HCT116 (cell line): Measurements from ENCODE around the gene SLCO4A1. TPM values are rescaled to one million over a fixed set of nuclear protein-coding genes. Genes with fewer than 3 reads are reported as not detected.

Experiments used
- ATAC-seq: fragments of 200-7000 bp; cut with Tn5 transposase; 2 replicates; pipeline ENCODE4 v1.9.1; 2020; ENCODE audit warnings: mild to moderate bottlenecking, moderate library complexity
- BruUV-seq: library from RNA; stranded (reverse); fragments of 400-500 nt; replicated peaks from 2 replicates; lab custom pipeline; 2021; lab: Mats Ljungman, UMichigan
- CTCF ChIA-PET: fragments of 300-600 bp; sonication (Branson Sonifier 250); formaldehyde crosslinking; loops from one replicate; lab custom pipeline; 2021; ENCODE audit warnings: antibody characterized with exemption; lab: Charles Lee
- POLR2A ChIA-PET: fragments of 300-600, 350-600 bp; sonication (Branson Sonifier 250); formaldehyde crosslinking; loops from one replicate; lab custom pipeline; 2021; ENCODE audit warnings: antibody characterized with exemption; lab: Charles Lee
- RAD21 ChIA-PET, 2 experiments: fragments of 300-600 bp; sonication (Branson Sonifier 250); formaldehyde crosslinking; loops; one replicate each; lab custom pipeline; 2023; ENCODE audit warnings: low total read pairs in 2 of 2; ENCODE audit not compliant: uncharacterized antibody in 2 of 2, unreplicated experiment in 2 of 2, low non-redundant PET in 1 of 2; lab: Charles Lee
- DNase-seq: peaks from one replicate; pipeline ENCODE4 v3.0.0-alpha.2; 2010; ENCODE audit warnings: low read depth, low spot score
- H2AFZ ChIP-seq: fragments of 200-600 bp; shearing (Covaris generic), sonication (generic); 2 replicates; pipeline ENCODE4 v1.6.1; 2017; ENCODE audit warnings: low read depth, mixed run types, mixed read lengths, antibody characterized with exemption, low read length; ENCODE audit not compliant: poor library complexity, severe bottlenecking
- H3K27ac ChIP-seq: 2 replicates; pipeline ENCODE4 v1.5.1; 2012; ENCODE audit warnings: low read depth, low read length
- H3K27me3 ChIP-seq: fragments of 200-600 bp; sonication (generic); 2 replicates; pipeline ENCODE4 v1.6.1; 2016; ENCODE audit warnings: mixed run types, low read length, mixed read lengths; ENCODE audit not compliant: insufficient read depth
- H3K36me3 ChIP-seq, 2 experiments: fragments of 200-500 bp in 1 of 2; fragments of 200-600 bp in 1 of 2; sonication (Bioruptor generic) in 1 of 2; sonication (generic) in 1 of 2; 2 replicates each; pipeline versions ENCODE4 v1.5.1 to v1.6.1; 2014 to 2016; ENCODE audit warnings: low read length in 2 of 2, inconsistent platforms in 1 of 2, mixed read lengths in 1 of 2, mixed run types in 1 of 2; ENCODE audit not compliant: insufficient read depth in 2 of 2, control insufficient read depth in 1 of 2
- H3K4me1 ChIP-seq, 2 experiments: fragments of 200-600 bp in 1 of 2; sonication (generic) in 1 of 2; 2 replicates each; pipeline versions ENCODE4 v1.5.1 to v1.6.1; 2012 to 2017; ENCODE audit warnings: low read length in 2 of 2, inconsistent platforms in 1 of 2, mild to moderate bottlenecking in 1 of 2, mixed read lengths in 1 of 2, mixed run types in 1 of 2, moderate library complexity in 1 of 2; ENCODE audit not compliant: insufficient read depth in 2 of 2, control insufficient read depth in 1 of 2
- H3K4me2 ChIP-seq: fragments of 200-600 bp; sonication (generic); 2 replicates; pipeline ENCODE4 v1.6.1; 2017; ENCODE audit warnings: mixed run types, low read length, mixed read lengths
- H3K4me3 ChIP-seq, 2 experiments: fragments of 200-600 bp in 1 of 2; sonication (generic) in 1 of 2; replicated peaks in 1 of 2; 2 replicates each; pipeline ENCODE4 v1.5.1; 2011 to 2016; ENCODE audit warnings: low read length in 2 of 2, control low read depth in 1 of 2, low read depth in 1 of 2, mild to moderate bottlenecking in 1 of 2, mixed read lengths in 1 of 2, mixed run types in 1 of 2
- H3K79me2 ChIP-seq: fragments of 200-600 bp; sonication (generic); 2 replicates; pipeline ENCODE4 v1.6.1; 2017; ENCODE audit warnings: mild to moderate bottlenecking, mixed run types, low read length, moderate library complexity, mixed read lengths; ENCODE audit not compliant: insufficient read depth
- H3K9ac ChIP-seq: fragments of 200-600 bp; sonication (generic); 2 replicates; pipeline ENCODE4 v1.6.1; 2016; ENCODE audit warnings: low read length, mixed read lengths
- H3K9me2 ChIP-seq: fragments of 200-600 bp; sonication (generic), shearing (Covaris generic); 2 replicates; pipeline ENCODE4 v1.6.1; 2017; ENCODE audit warnings: mixed run types, mild to moderate bottlenecking, moderate library complexity; ENCODE audit not compliant: insufficient read depth
- H3K9me3 ChIP-seq, 2 experiments: fragments of 200-500 bp in 1 of 2; fragments of 200-600 bp in 1 of 2; sonication (Bioruptor generic) in 1 of 2; sonication (generic) in 1 of 2; 2 replicates each; pipeline ENCODE4 v1.6.1; 2014 to 2017; ENCODE audit warnings: low read length in 2 of 2, mixed read lengths in 2 of 2, inconsistent platforms in 1 of 2, low read depth in 1 of 2, mild to moderate bottlenecking in 1 of 2, mixed run types in 1 of 2, moderate library complexity in 1 of 2; ENCODE audit not compliant: control insufficient read depth in 1 of 2, insufficient read depth in 1 of 2
- H4K20me1 ChIP-seq: fragments of 200-600 bp; sonication (generic), shearing (Covaris generic); 2 replicates; pipeline ENCODE4 v1.6.1; 2017; ENCODE audit warnings: mixed run types, mild to moderate bottlenecking, moderate library complexity; ENCODE audit not compliant: insufficient read depth
- CEBPB ChIP-seq: IDR thresholded peaks from 2 replicates; pipeline ENCODE4 v1.6.1; 2012; ENCODE audit warnings: low read depth
- EZH2 ChIP-seq: fragments of 200-600 bp; sonication (generic); IDR thresholded peaks from 2 replicates; pipeline ENCODE4 v1.6.1; 2017; ENCODE audit warnings: antibody characterized with exemption, mixed run types
- EZH2phosphoT487 ChIP-seq: fragments of 200-600 bp; IDR thresholded peaks from 2 replicates; pipeline ENCODE4 v1.6.1; 2018; ENCODE audit warnings: antibody characterized with exemption, borderline replicate concordance
- JUND ChIP-seq: IDR thresholded peaks from 2 replicates; pipeline ENCODE4 v1.6.1; 2012
- SIN3A ChIP-seq: IDR thresholded peaks from 2 replicates; pipeline ENCODE4 v1.6.1; 2012; ENCODE audit warnings: low read depth
- YY1 ChIP-seq: IDR thresholded peaks from 2 replicates; pipeline ENCODE4 v1.6.1; 2011; ENCODE audit warnings: low read length, low read depth, moderate library complexity, mild to moderate bottlenecking; ENCODE audit not compliant: insufficient replicate concordance; ENCODE audit errors: extremely low read depth
- intact Hi-C: fragments of 100-400 bp; cut with micrococcal nuclease; formaldehyde crosslinking; loops from 2 replicates; pipeline ENCODE4 v1.10.0; 2022
- total RNA-seq: library from RNA; stranded (reverse); gene quantifications from one replicate; pipeline ENCODE4 v1.2.1, GENCODE V29; 2021; ENCODE audit not compliant: unreplicated experiment
- TF ChIP-seq, protein P1 (sequence below): IDR thresholded peaks from 2 replicates; pipeline ENCODE4 v1.6.1; 2012

Gene SLCO4A1
- total RNA-seq, 1 experiment from 2014 or later: 107 TPM

DNA sequence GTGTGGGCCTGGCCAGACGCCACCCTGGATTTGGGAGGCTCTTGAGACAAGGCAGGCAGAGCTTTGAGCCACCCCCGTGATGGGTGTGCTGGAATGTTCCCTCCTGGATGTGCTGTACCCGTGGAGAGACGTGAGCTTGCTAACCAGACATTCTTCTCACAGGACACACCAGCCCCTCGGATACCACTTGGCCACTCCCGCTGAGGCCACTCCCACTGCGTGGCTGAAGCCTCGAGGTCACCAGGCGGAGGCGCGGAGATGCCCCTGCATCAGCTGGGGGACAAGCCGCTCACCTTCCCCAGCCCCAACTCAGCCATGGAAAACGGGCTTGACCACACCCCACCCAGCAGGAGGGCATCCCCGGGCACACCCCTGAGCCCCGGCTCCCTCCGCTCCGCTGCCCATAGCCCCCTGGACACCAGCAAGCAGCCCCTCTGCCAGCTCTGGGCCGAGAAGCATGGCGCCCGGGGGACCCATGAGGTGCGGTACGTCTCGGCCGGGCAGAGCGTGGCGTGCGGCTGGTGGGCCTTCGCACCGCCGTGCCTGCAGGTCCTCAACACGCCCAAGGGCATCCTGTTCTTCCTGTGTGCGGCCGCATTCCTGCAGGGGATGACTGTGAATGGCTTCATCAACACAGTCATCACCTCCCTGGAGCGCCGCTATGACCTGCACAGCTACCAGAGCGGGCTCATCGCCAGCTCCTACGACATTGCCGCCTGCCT is 14.1 kb downstream of the SLCO4A1 start:
- ChIA-PET POLR2A (no interaction called here), CTCF (no interaction called here), RAD21 (no interaction called here)
- ATAC-seq (no peak), DNase-seq (no peak)
- no peaks in the 10 kb centered on the region for H3K9me3 ChIP-seq
- intact Hi-C loops: no loop called here
- H3K4me2 ChIP-seq: no peak overlapping the region
- H3K4me3 ChIP-seq: no peak overlapping the region
- BruUV-seq: no TSS peak
- no peak overlapping the region for H3K9ac ChIP-seq
- H2AFZ ChIP-seq: no peak overlapping the region
- H3K79me2 ChIP-seq: peaks cover 91% of the 10 kb centered on the region
- TF ChIP-seq SIN3A: no peak
- TF ChIP-seq, protein P1, sequence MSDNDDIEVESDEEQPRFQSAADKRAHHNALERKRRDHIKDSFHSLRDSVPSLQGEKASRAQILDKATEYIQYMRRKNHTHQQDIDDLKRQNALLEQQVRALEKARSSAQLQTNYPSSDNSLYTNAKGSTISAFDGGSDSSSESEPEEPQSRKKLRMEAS: no peak
- TF ChIP-seq JUND: no peak
- no peaks in the 10 kb centered on the region for H3K9me2 ChIP-seq
- H3K4me1 ChIP-seq: peaks cover 14 to 16% of the 10 kb centered on the region in 2 experiments
- H3K36me3 ChIP-seq: peaks cover 51 to 55% of the 10 kb centered on the region in 2 experiments; a peak in 3 of 4 replicates
- H3K27me3 ChIP-seq: no peaks in the 10 kb centered on the region
- peaks cover 9% of the 10 kb centered on the region; the same call in 1 of the 2 replicates for H4K20me1 ChIP-seq
- no peak overlapping the region; the same call in 1 of the 2 replicates for H3K27ac ChIP-seq

DNA sequence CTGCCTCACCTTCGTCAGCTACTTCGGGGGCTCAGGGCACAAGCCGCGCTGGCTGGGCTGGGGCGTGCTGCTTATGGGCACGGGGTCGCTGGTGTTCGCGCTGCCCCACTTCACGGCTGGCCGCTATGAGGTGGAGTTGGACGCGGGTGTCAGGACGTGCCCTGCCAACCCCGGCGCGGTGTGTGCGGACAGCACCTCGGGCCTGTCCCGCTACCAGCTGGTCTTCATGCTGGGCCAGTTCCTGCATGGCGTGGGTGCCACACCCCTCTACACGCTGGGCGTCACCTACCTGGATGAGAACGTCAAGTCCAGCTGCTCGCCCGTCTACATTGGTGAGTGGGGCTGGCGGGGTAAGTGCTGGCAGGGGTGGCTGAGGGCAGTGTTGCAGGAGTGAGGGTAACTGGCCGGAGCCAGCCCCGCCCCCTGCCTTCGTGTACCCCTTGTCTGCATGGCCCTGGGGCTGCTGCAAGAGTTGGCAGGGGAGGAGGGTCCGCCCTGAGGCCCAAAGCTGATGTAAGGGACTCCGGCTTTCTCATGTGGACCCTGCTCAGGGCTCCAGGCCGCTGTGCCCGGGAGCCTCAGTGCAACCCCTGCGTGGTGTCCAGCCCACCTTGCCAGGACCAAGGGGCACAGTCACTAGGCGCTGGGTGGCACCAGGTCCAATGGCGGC is 14.8 kb downstream of the SLCO4A1 start:
- Histone ChIP-seq H3K9ac (no peak overlapping the region), H3K27me3 (no peaks in the 10 kb centered on the region), H3K36me3 (peaks cover 55 to 58% of the 10 kb centered on the region in 2 experiments; a peak in 3 of 4 replicates), H3K4me1 (peaks cover 7 to 12% of the 10 kb centered on the region in 2 experiments), H3K4me2 (no peak overlapping the region), H3K79me2 (peaks cover 85% of the 10 kb centered on the region), H3K9me2 (no peaks in the 10 kb centered on the region), H4K20me1 (peaks cover 6% of the 10 kb centered on the region; the same call in 1 of the 2 replicates), H3K9me3 (no peaks in the 10 kb centered on the region), H3K4me3 (no peak overlapping the region), H3K27ac (no peak overlapping the region; the same call in 1 of the 2 replicates), H2AFZ (no peak overlapping the region)
- TF ChIP-seq, protein P1: no peak
- TF ChIP-seq CEBPB: no peak
- no peak for TF ChIP-seq YY1
- no peak for TF ChIP-seq EZH2
- TF ChIP-seq EZH2phosphoT487: no peak
- ChIA-PET CTCF (no interaction called here), RAD21 (no interaction called here), POLR2A (no interaction called here)
- DNase-seq (no peak), ATAC-seq (no peak)
- no TSS peak for BruUV-seq
- intact Hi-C loops: no loop called here
